DND-41 (cell line): ENCODE data around the gene XXYLT1.

ENCODE experiments used
- EZH2 ChIP-seq: IDR thresholded peaks from 3 replicates; pipeline ENCODE4 v1.6.1; 2012; ENCODE audit warnings: borderline replicate concordance, low read depth, mild to moderate bottlenecking, moderate library complexity, low read length, inconsistent platforms; ENCODE audit not compliant: severe bottlenecking
- TF ChIP-seq, protein P1 (sequence below): IDR thresholded peaks from 2 replicates; pipeline ENCODE4 v1.5.1; 2012; ENCODE audit warnings: borderline replicate concordance, low read length, moderate library complexity, mild to moderate bottlenecking; ENCODE audit not compliant: poor library complexity, severe bottlenecking; ENCODE audit errors: extremely low read depth

GRCh38 chr3:195194559-195195206 lies 76.3 kb downstream of the XXYLT1 start:
- TF ChIP-seq, protein P1, sequence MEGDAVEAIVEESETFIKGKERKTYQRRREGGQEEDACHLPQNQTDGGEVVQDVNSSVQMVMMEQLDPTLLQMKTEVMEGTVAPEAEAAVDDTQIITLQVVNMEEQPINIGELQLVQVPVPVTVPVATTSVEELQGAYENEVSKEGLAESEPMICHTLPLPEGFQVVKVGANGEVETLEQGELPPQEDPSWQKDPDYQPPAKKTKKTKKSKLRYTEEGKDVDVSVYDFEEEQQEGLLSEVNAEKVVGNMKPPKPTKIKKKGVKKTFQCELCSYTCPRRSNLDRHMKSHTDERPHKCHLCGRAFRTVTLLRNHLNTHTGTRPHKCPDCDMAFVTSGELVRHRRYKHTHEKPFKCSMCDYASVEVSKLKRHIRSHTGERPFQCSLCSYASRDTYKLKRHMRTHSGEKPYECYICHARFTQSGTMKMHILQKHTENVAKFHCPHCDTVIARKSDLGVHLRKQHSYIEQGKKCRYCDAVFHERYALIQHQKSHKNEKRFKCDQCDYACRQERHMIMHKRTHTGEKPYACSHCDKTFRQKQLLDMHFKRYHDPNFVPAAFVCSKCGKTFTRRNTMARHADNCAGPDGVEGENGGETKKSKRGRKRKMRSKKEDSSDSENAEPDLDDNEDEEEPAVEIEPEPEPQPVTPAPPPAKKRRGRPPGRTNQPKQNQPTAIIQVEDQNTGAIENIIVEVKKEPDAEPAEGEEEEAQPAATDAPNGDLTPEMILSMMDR = no peak
- no peak for TF ChIP-seq EZH2
